ENCODE data around the gene ELK4.

GRCh38 chr1:205576011-205576410 is 55.8 kb downstream of the ELK4 start:
- TF ChIP-seq CTCF (IDR thresholded peaks at IDR 0.05) = no peak
- no peak for TF ChIP-seq ZFX (IDR thresholded peaks at IDR 0.05; ENCODE audit: borderline replicate concordance)

All from 22Rv1 (cell line).